Measurements from ENCODE around the gene CD151.

CD151 gene

DNA sequence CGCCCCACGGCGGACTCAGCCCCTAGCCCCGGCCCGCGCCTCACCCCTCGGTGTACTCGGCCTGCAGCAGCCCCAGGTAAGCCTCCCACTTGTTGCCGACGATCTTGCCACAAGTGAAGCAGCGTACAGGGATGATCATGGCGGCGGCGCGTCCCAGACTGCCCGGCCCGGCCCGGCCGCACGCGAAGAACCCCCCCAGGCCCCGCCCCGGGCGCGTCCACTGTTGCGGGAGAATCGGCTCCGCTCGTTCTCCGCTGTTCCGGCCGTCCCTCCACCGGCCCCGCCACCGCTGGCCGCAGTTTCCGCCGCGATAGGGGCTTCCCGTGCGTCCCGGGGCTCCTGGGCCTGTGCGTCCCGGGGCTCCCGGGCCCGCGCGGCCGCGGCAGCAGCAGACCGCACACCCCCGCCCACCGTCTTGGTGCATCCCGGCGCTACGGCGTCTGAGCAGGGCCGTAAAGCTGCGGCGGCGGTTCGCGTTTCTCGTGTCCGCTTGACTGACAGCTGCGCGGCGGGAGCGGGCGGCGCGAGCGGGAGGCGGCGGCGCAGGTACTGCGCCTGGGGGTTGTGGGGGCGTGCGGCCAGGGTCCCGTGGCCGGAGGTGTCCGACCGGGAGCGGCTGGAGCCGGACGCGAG, 9.7 kb downstream of the CD151 start, which contains the start of the genes POLR2L and TSPAN4:
Gene POLR2L (minus strand): TSS at position 160 of the 633 bp plus-strand sequence. CDS start 21 bp downstream, at position 139.
Gene TSPAN4 (plus strand): TSS at position 483 of the 633 bp plus-strand sequence. CDS start 7,453 bp downstream, outside the sequence.
- no peaks in the 10 kb centered on the region for H3K27me3 ChIP-seq (ENCODE audit: insufficient read depth, poor library complexity, severe bottlenecking)
- H3K4me1 ChIP-seq (ENCODE audit: insufficient read depth, poor library complexity, severe bottlenecking), result peaks cover 24% of the 10 kb centered on the region
- H3K27ac ChIP-seq (ENCODE audit: poor library complexity, severe bottlenecking), result peak within 1 kb of the TSS; percentile 97
- TF ChIP-seq, protein P1, sequence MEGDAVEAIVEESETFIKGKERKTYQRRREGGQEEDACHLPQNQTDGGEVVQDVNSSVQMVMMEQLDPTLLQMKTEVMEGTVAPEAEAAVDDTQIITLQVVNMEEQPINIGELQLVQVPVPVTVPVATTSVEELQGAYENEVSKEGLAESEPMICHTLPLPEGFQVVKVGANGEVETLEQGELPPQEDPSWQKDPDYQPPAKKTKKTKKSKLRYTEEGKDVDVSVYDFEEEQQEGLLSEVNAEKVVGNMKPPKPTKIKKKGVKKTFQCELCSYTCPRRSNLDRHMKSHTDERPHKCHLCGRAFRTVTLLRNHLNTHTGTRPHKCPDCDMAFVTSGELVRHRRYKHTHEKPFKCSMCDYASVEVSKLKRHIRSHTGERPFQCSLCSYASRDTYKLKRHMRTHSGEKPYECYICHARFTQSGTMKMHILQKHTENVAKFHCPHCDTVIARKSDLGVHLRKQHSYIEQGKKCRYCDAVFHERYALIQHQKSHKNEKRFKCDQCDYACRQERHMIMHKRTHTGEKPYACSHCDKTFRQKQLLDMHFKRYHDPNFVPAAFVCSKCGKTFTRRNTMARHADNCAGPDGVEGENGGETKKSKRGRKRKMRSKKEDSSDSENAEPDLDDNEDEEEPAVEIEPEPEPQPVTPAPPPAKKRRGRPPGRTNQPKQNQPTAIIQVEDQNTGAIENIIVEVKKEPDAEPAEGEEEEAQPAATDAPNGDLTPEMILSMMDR (IDR thresholded peaks at IDR 0.05; ENCODE audit: poor library complexity, severe bottlenecking), result no peak
- DNase-seq (ENCODE audit: low spot score), result peak; percentile 93
- peaks cover 39% of the 10 kb centered on the region for H3K36me3 ChIP-seq (ENCODE audit: low read depth)
- ATAC-seq (ENCODE audit: low read depth), result peak; percentile 13
- H3K4me3 ChIP-seq (ENCODE audit: severe bottlenecking), result peak within 1 kb of the TSS; percentile 58
- H3K9me3 ChIP-seq (ENCODE audit: severe bottlenecking), result no peaks in the 10 kb centered on the region

DNA sequence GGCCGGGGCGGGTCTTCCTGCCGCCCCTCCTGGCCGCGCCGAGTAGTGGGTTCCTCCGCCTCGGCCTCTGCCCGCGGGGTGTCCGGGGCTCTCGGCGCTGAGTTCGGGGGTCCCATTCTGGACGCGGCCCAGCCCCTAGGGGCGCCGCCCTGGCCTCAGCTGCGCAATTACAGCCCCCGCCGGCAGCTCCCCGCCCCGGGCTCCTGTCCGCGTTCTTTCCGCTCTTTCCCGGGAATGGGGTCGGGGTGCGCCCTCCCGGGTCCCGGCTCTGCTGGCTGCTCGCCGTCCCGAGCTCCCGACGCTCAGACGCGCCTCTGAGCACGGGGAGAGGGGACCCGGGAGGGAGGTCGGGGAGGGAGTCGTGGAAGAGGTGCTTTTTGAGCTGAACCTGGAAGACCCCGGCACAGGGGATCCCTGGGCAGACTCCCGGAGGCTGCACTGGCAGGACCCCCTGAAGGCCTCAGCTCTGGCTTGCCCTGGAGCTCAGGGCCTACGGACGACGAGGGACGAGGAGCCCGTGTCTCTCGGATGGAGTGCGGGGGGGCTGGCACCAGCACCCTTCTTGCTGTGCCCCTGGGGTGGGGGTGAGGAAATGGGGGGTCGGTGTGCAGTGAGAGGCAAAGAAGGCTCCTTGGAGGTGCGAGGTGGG, 10.5 kb downstream of the CD151 start:
- peaks cover 33% of the 10 kb centered on the region for H3K36me3 ChIP-seq (ENCODE audit: low read depth)
- H3K4me3 ChIP-seq (ENCODE audit: severe bottlenecking), result peak overlapping the region; percentile 58
- DNase-seq (ENCODE audit: low spot score) (no peak), ATAC-seq (ENCODE audit: low read depth) (no peak)
- H3K27ac ChIP-seq (ENCODE audit: poor library complexity, severe bottlenecking), result peak overlapping the region; percentile 97
- H3K27me3 ChIP-seq (ENCODE audit: insufficient read depth, poor library complexity, severe bottlenecking), result no peaks in the 10 kb centered on the region
- TF ChIP-seq, protein P1 (IDR thresholded peaks at IDR 0.05; ENCODE audit: poor library complexity, severe bottlenecking), result no peak
- H3K9me3 ChIP-seq (ENCODE audit: severe bottlenecking), result no peaks in the 10 kb centered on the region
- H3K4me1 ChIP-seq (ENCODE audit: insufficient read depth, poor library complexity, severe bottlenecking), result peaks cover 24% of the 10 kb centered on the region

DNA sequence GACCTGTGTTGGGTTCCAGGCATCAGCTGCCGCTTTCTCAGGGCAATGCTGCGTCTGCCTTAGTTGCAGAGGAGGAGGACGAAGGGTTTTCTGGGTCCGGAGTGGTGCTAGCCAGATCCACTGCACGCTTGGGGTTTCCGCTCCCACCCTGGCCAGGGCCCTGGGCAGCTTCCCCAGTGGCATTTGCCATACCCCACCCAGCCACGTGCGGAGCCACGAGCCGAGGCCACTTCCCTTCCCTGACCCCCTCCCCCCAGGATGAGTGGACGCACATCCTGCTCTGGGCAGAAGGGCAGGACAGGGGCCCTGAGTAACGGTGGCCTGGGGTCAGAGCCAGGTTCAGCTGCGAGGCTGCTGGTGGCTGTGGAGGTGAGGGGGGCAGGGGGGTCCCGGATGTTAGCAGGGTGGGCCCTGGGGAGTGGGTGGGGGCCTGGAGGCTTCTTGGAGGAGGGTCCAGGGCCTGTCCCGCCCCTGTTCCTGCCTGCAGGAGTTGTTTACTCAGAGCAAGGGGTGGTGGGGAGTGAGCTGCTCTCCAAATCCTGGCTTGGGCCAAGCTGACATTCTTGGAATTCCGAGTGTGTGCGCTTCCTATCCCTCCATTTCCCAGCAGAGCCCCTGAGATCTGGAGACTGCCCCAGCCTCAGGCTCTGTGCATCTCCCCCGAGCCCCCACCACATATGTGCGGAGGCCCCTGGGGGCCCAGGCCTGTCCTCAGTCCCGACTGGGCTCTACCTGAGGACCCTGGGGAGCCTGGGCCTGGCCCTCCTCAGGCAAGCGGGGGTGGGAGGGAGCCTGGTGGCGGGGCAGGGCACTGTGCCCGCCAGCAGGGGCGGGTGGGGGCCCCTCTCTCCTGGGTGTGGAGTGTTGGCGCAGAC, 11.3 kb downstream of the CD151 start:
- H3K27ac ChIP-seq (ENCODE audit: poor library complexity, severe bottlenecking), result peak overlapping the region; percentile 97
- H3K4me3 ChIP-seq (ENCODE audit: severe bottlenecking), result peak overlapping the region; percentile 58
- no peaks in the 10 kb centered on the region for H3K27me3 ChIP-seq (ENCODE audit: insufficient read depth, poor library complexity, severe bottlenecking)
- ATAC-seq (ENCODE audit: low read depth) (peak; percentile 64), DNase-seq (ENCODE audit: low spot score) (peak; percentile 95)
- TF ChIP-seq, protein P1 (IDR thresholded peaks at IDR 0.05; ENCODE audit: poor library complexity, severe bottlenecking), result peak; percentile 10
- H3K36me3 ChIP-seq (ENCODE audit: low read depth), result peaks cover 31% of the 10 kb centered on the region
- peaks cover 24% of the 10 kb centered on the region for H3K4me1 ChIP-seq (ENCODE audit: insufficient read depth, poor library complexity, severe bottlenecking)
- no peaks in the 10 kb centered on the region for H3K9me3 ChIP-seq (ENCODE audit: severe bottlenecking)

DNA sequence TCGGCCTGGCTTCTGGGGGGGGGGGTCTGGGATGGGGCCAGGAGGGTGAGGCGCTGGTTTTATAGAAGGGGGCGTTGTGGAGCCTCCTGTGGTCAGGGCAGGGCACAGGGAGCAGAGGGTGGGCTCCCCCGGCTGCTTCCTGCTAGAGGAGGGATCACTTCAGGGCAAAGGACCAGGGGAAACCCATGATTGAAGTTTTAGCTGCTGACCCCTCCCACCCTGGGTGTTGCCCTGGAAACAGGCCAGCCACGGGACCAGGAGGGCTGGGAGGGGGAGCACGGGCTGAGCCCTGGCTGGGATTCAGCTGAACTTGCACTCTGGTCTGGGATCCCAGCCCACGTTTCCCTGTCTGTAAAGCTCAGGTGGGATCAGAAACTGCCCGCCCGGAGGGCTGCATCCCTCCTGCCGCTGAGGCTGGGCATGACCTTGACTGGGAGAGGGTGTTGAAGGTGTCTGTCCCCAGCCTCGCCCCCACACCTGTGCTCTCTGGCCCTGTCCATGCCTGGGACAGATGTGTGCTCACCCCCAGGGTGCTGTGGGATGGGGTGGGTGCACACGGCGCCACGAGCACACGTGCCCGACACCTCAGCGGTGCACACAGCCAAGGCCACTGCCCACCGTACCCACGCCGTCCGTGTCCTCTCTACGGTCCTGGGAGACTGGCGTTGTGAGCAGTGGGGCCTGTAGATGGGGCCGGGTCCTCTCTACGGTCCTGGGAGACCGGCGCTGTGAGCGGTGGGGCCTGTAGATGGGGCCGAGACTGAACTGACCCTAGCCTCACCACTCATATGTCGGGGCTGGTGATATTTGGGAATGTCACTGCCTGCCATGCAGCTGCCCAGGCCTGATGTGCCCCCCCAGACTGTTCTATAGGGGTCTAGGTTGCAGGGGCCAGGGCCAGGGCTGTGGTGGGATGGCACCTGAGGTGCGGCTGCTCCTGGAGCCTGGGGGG, 12.2 kb downstream of the CD151 start:
- Histone ChIP-seq H3K36me3 (ENCODE audit: low read depth) (peaks cover 25% of the 10 kb centered on the region), H3K4me3 (ENCODE audit: severe bottlenecking) (peak overlapping the region; percentile 58), H3K27ac (ENCODE audit: poor library complexity, severe bottlenecking) (peak overlapping the region; percentile 97), H3K27me3 (ENCODE audit: insufficient read depth, poor library complexity, severe bottlenecking) (no peaks in the 10 kb centered on the region), H3K4me1 (ENCODE audit: insufficient read depth, poor library complexity, severe bottlenecking) (peaks cover 24% of the 10 kb centered on the region), H3K9me3 (ENCODE audit: severe bottlenecking) (no peaks in the 10 kb centered on the region)
- DNase-seq (ENCODE audit: low spot score) (peak; percentile 89), ATAC-seq (ENCODE audit: low read depth) (peak; percentile 22)
- TF ChIP-seq, protein P1 (IDR thresholded peaks at IDR 0.05; ENCODE audit: poor library complexity, severe bottlenecking), result peak; percentile 9

Measured in RWPE2 (cell line).